ENCODE data around the gene EXOC4.

GRCh38 chr7:133364959-133365690 lies 112.2 kb downstream of the EXOC4 start:
- TF ChIP-seq GATA2 (IDR thresholded peaks at IDR 0.05; ENCODE audit: low read depth, low read length) (no peak), GATA3 (IDR thresholded peaks at IDR 0.05; ENCODE audit: low read depth, low read length) (no peak)

Data from SH-SY5Y (cell line).